Left lobe of liver (tissue), 2 donors: ENCODE data around the gene TUBGCP3. TPM values are rescaled to one million over a fixed set of nuclear protein-coding genes. Genes with fewer than 3 reads are reported as not detected.
"Not testable (repeated sequence)": the region's sequence is repeated elsewhere in the genome, so short reads cannot be mapped to it uniquely, and the experiment has no call there.

ENCODE experiments used
- ATAC-seq: fragments of 200-7000 bp; cut with Tn5 transposase; one replicate; pipeline ENCODE4 v1.9.1; 2020; ENCODE audit warnings: mild to moderate bottlenecking, moderate library complexity
- DNase-seq: peaks from one replicate; pipeline ENCODE4 v3.0.0-alpha.2; 2020; ENCODE audit warnings: low spot score
- total RNA-seq: library from RNA; stranded (reverse); gene quantifications from one replicate; pipeline ENCODE4 v1.2.1, GENCODE V29; 2021
- donor health status: DM: no; HTN: no; CAD: no; lungs with moderate emphysema.
- donor health status: DM: no; HTN: yes; CAD: no.

Gene TUBGCP3
- total RNA-seq, 1 donor from 2014 or later: 18.8 TPM

DNA sequence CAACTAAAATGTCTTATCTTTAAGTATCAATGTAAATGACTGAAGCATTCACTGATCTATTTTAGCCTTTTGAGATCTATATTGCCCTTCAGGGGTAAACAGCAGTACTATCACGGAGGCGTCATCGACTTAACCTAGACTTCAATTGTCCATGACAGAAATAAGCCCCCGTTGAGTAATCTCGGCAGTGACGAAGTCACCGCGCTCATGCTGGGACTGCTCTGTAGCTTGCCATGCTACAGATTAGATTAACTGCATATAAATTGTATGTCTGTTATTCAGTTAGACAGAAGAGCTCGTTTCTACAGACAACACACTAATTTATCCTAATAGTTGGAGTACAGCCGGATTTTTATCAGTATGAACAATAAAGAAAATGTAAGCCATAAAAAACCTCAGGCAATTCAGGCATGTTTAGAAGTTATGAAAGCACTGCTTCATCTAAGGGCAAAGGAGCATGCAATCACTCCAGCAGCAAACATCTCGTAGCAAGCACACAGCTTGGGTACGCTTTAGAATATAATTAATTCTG, 56.6 kb downstream of the TUBGCP3 start:
- ATAC-seq (no peak), DNase-seq (no peak)

DNA sequence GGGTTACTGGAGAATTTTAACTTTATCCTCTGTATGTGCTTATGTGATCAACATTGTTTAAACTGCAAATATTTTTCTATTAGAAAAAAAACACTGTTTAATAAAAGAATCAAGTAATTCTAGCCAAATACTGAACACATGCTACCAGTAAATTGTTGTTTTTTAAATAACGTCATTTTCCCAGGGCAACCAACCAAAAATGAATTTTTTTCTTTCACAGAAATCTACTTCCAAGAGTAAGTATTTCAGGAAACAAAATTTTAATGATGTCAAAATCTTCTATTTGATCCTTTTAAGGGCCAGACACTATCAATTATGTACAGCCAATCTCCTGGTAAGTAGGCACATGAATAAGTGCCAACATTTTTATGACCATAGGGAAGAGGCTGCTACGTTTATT, 57.1 kb downstream of the TUBGCP3 start:
- ATAC-seq (no peak), DNase-seq (no peak)

DNA sequence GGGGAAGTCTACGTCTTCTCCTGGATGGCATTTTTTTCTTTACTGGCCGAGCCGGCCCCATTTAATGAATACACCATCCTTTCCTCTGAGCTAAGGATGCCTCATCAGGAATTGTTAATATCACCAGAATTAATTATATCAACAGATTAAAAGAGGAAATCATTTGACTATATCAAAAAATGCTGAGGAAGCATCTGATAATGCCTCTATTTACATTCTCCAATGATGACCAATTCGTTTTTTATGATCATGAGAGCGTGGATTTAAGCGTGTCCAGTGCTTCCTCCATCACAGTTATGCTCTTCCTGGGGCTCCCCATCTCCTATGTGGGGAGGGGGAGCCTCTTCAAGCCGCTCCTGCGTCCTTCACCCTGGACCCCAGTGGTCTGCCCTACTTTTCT, 58.7 kb downstream of the TUBGCP3 start:
- ATAC-seq (no peak), DNase-seq (no peak)

DNA sequence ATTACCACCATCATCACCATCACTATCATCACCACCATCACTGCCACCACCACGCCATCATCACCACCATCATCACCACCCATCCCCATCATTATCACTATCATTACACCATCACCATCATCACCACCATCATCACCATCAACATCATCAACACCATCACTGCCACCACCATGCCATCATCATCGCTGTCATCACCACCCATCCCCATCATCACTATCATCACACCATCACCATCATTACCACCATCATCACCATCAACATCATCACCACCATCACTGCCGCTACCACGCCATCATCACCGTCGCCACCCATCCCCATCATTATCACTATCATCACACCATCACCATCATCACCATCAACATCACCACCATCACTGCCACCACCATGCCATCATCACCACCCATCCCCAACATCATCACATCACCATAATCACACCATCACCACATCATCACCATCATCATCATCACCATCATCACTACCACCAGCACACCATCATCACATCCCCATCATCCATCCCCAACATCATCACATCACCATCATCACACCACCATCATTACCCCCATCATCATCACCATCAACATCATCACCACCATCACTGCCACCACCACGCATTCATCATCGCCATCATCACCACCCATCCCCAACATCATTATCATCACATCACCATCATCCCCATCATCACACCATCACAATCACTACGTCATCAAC, 61.7 kb downstream of the TUBGCP3 start:
- ATAC-seq: no peak
- no peak for DNase-seq

DNA sequence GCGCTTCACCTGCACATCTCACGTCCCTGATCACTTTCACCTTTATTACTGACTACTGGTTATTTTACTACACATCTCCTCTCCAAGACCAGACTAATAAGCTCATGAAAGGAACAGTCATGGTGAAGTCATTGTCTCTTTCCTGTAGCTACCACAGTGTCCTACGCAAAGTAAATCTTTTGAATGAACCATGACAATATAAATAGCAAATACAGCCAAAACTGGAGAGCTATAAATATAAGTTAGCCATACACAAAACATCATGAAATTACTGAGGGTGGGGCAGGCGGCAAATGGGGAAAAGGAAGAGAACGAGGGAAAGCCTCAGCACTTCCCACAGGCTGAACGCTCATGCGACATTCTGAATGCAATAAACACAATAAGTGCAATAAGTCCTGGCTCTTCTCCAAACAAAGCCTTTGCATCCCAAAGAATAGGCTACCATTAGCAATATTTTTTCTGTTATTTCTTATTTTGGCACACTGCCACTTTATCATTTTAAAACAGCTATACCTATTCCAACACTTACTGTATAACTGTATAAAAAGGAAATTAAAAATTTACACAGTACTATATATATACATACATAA, 62.5 kb downstream of the TUBGCP3 start:
- DNase-seq: no peak
- no peak for ATAC-seq

DNA sequence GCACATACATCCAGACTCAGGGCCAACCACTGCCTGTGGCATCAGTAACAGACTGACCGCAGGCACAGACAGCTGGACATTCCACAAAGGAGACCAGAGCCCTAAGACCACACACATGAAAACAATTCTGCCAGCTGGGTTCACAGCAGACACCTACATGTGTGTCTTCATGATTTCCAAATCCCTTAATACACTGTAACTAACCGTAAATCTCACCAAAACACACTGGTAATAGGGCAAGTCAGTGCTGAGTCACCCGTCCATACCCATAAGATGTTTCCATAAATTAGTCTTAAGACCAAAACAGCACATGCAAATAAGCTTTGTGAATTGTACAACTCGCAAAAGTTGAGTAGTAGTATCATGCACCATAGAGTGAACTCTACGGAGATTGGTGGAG, 65.4 kb downstream of the TUBGCP3 start:
- DNase-seq (no peak), ATAC-seq (no peak)

DNA sequence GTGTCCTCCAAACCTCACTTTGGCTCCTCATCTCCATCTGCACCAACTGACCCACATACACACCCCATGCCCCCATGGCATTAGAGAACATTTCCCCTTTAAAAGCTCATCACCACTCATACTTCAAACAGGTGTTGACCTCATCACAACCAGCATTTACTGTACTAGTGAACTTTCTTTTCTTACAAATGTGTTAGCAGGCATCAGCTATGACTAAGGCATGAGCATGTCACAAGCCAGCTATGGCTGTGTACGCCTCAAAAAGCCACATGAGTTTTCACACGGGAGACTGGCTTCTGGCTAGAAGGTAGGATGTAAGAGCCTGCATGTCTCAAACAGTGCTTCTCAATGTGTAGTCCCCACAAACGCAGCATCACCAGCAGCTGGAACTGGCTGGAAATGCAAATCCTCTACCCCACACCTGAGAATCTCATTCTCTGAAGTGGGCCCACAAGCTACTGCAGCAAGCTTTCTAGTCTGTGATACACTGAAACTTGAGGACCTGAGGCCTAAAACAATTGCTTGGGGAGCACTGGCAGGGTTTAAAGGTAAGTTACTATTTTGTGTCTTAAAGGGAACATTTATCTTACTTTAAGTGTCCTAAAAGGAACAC, 66.8 kb downstream of the TUBGCP3 start:
- DNase-seq (no peak), ATAC-seq (no peak)

DNA sequence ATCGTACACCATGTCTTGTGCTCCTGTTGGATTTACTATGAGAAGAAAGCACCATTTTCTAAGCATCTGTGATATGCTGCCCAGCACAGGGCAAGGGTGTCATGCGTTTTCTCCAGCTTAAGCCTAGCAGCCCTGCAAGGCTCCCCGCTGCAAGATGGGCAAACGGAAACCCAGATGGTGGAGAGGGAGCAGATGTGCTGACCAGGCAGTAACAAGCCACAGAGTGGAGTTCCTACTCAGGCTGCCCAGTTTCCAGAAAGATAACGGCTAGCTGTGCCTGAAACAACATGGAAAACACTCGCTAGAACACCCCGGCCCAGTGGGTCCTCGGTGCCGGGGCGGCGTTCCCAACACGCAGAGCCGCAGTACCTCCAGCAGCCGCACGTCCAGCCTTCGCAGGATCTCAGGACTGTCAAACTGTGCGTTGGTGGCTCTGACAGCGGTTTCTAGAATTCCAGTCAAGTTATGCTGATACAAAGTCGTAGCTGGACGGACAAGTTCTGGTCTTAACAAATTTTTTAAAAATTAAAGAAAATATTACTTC, 68.4 kb downstream of the TUBGCP3 start:
- DNase-seq: no peak
- ATAC-seq: no peak

DNA sequence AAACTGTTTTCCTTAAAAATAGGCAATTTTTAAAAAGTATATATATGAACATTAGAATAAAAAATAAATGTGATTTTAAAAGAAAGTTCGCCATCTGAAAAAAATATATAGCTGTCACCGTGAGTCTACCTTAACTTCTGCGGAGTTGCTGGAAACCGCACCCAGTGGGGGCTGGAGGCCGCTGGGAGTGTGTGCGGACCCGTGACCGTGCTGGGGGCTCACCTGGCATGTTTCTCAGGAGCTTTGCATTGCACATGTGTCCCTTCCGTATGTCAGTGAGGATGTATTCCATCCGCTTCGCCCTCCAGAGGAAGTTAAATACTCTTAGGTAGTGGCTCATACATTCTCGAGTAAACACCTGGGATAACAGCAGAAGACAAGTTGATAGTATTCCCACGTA, 71.7 kb downstream of the TUBGCP3 start:
- no peak for ATAC-seq
- DNase-seq: no peak

DNA sequence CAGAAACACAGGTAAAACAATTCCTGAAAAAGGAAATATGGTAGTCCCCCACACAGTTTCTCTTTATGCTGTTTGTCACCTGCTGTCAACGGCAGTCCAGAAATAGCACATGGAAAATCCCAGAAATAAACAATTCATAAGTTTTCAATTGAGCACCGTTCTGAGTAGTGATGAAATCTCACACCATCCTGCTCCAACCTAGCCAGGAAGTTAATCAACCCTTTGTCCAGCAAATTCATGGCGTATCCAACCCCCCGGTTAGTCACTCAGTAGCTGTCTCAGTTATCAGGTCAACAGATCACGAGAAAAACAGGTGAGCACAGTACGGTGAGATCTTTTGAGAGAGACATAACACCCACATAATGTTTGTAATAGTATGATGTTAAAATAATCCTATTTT, 74.2 kb downstream of the TUBGCP3 start:
- ATAC-seq: no peak
- no peak for DNase-seq

DNA sequence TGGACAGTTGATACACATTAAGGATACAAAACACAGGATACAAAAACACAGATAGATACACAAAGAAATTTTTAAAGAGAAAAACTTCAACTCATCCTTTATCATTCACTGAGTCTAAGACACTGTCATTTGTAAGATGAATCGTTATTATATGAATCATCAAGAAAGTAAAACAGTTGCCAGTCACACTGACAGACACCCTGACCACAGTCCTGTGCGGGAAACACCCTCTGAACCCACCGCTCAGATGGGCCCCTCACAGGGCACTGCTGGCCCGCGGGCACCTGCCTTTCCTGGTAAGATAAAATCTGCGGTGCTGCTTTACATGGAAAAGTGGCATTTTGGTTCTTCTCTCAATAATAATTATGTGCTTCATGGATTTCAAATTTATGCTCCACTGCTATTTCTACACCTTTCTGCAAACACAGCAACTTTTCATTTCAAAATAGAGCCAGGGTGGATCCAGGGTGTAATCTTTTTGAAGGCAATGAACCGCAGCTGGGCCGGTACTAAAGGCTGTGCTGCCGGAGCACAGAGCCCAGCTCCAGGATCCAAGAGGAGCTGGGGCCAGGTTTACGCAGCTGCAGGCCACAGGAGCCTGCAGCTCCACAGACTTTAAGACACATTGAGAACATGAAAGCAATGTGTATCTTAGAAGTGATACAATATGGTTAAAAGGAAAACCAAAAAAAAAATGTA, 76.8 kb downstream of the TUBGCP3 start:
- ATAC-seq (no peak), DNase-seq (no peak)

DNA sequence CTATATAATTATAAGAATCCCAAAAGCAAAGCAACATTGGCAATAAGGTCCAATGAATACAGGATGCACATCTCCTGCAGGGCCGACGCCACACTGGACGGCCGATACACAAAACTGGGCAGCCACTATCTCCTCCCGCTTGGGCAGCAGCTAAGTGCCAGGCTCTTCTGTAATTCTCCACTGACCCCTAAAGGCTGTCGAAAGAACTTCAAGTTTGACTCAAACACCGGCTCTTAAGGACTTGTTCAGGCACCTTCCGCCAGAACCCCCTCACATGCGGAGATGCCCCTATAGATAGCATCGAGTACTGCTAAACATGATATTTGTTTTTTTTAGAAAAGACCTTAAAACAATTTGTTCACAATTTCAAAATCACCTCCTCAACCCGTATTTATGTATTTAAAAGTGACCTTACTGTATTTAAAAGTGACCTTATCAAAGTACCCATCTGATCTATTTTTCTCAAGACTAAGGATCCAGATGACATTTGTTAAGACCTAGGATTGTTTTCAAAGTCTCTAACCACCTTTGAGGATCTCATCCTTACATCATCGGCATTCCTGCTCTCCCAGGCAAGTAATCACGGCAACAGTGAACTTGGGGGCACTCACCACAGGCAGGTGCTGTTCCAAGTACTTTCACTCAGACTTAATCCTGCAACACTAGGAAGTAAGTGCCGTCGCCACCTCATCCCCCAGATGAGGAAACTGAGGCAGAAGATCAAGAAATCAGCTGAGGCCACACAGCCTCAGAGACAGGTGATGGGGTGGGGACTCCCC, 77.8 kb downstream of the TUBGCP3 start:
- no peak for DNase-seq
- ATAC-seq: peak; percentile 94

DNA sequence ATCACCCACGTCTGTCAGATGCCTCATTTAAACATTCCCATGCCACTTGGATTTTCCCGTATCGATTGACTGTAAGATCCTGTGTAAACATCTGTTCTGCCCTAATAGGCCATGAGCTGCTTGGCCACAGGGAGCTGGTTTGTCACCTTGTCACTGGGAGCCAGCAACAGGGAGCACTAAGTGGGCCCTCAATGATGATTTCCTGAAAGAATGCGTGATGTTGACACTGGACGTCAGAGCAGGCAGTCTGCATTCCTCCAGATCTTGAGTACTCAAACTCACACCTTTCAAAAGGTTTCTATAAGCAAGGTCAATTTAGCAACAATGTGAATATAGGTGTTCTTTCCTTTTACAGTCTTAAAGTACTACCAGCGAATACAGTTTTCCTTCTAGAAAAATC, 78.8 kb downstream of the TUBGCP3 start:
- ATAC-seq (no peak), DNase-seq (no peak)

DNA sequence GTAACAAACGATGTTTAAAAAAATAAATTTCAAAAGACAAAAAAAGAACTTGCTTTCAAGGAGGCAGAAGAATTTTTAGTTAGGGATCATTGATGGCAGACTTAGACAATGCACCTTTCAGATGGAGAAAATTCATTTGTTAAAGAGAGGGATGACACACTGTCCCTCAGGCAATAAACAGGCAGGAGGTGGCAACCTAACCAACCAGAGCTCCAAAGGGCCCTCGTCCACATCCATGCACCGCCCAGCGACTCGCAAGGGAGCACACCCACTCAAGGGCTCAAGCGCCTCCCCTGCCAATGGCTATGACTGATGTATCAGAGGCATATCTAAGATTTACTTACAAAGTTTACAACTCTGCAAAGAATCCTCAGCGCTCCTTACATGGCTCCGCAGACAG, 81.9 kb downstream of the TUBGCP3 start:
- ATAC-seq: no peak

DNA sequence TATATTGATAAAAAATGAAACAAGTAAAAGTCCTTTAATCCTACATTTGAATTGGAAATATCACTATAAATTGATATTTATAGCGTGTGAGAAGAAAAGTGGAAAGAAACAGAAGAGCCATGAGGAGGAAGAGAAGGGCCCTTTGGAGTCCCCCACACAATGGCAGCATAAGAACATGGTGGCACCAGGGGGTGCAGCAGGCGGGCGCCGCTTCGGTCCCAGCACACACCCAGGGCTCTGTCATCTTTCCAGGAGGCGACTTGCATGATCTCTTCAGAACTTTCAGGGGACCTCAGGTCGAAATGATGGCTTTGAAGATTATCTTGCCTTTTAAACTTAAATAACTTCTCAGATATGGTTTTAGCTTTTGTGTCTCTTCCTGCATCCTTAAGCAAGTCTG, 91.8 kb downstream of the TUBGCP3 start:
- ATAC-seq (no peak), DNase-seq (no peak)

More for the DNA sequence above, 81.9 kb downstream of the TUBGCP3 start:
- no peak for DNase-seq

DNA sequence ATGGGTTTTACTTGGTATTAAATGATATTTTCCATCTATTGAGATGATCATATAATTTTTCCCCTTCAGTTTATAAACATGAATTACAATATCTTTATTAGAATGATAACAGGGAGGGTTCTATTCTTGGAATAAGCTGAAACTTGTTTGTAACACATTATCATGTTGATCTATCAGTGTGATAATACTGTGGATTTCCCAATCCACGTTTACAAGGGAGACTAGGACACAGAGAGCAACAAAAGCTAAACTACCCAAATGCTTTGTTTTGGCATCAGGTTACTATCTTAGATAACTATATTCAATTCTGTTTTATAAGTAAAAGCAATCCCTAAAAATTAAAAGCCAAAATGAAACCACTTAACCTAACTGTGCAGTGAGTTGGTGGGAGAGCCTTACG, 92.5 kb downstream of the TUBGCP3 start:
- DNase-seq (no peak), ATAC-seq (no peak)

DNA sequence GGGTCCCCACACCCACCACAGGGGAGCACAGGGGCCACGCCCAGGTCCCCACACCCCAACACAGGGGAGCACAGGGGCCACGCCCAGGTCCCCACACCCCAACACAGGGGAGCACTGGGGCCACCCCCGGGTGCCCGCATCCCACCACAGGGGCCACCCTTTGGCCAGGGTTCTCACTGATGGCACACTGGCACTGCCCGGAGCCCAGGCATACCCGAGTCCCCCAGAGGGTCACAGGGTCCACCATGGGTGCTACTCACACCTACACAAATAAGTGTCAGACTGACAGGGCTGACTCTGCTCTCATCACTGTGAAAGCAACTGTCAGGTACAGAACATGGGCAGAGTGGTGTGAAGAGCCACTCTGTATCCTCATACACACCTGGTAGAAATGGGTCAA, 98.8 kb downstream of the TUBGCP3 start:
- no peak for DNase-seq

DNA sequence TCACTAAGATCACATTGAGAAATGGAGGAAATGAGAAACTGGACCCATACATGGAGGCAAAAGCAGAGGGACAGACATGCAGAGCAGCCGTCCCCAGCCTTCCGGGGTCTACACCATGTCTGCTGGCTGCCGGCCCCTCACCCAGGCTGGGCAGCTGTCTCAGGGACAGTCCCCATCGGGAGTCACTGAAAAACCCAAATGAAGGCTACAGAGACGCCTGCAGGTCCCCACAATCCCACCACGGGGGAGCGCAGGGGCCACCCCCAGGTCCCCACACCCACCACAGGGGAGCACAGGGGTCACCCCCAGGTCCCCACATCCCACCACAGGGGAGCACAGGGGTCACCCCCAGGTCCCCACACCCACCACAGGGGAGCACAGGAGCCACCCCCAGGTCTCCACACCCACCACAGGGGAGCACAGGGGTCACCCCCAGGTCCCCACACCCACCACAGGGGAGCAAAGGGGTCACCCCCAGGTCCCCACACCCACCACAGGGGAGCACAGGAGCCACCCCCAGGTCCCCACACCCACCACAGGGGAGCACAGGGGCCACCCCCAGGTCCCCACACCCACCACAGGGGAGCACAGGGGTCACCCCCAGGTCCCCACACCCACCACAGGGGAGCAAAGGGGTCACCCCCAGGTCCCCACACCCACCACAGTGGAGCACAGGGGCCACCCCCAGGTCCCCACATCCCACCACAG, 99.5 kb downstream of the TUBGCP3 start:
- not testable (repeated sequence) for DNase-seq, ATAC-seq

More for the DNA sequence above, 98.8 kb downstream of the TUBGCP3 start:
- ATAC-seq: no peak

DNA sequence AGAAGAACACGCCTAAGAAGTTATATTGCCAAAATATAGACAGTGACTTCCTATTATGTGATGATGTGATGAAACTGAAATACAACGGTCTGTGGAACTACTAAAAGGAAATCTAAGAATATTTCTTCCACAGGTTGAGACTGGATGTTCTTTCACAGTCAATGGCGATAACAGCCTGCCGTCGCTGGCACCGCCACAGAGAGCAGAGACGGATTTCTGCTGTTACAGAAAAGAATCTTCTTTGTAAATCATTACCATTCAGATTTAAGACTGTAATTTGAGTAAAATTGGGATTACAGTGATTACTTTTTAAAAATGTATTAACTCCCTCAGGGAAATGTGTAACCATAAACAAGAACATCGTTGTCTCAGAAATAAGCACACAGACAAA, 100.8 kb downstream of the TUBGCP3 start:
- ATAC-seq: no peak
- DNase-seq: no peak
